DND-41 (cell line): ENCODE measurements around the gene TUBA4A.

Experiments used
- EZH2 ChIP-seq: IDR thresholded peaks from 3 replicates; pipeline ENCODE4 v1.6.1; 2012; ENCODE audit warnings: borderline replicate concordance, low read depth, mild to moderate bottlenecking, moderate library complexity, low read length, inconsistent platforms; ENCODE audit not compliant: severe bottlenecking
- TF ChIP-seq, protein P1 (sequence below): IDR thresholded peaks from 2 replicates; pipeline ENCODE4 v1.5.1; 2012; ENCODE audit warnings: borderline replicate concordance, low read length, moderate library complexity, mild to moderate bottlenecking; ENCODE audit not compliant: poor library complexity, severe bottlenecking; ENCODE audit errors: extremely low read depth

DNA sequence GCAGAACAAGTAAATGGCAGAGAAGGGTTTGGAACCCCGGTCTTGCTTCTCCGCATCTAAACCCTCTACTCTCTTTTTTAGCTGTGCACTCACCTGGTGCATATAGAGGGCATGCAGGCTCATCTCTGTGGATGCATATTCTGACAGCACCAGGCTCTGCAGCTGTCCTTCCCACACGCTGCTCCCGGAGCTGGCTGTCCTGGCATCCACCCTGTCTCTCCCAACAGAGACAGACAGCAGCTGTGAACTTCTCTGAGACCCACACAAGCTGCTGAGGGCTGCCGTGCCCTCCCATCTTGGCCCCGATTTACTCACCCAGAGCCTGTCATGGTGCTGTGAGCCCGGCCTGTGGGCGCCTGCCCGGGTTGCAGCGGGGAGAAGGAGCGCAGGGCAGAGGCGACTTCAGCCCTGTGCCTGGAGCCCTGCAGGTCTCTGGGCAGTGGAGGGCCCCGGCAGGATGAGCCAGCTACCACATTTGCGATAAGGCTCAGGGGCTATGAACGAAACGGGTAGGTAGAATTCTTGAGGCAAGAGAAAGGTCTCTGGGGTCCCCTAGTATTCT, 31.7 kb downstream of the TUBA4A start:
- TF ChIP-seq, protein P1, sequence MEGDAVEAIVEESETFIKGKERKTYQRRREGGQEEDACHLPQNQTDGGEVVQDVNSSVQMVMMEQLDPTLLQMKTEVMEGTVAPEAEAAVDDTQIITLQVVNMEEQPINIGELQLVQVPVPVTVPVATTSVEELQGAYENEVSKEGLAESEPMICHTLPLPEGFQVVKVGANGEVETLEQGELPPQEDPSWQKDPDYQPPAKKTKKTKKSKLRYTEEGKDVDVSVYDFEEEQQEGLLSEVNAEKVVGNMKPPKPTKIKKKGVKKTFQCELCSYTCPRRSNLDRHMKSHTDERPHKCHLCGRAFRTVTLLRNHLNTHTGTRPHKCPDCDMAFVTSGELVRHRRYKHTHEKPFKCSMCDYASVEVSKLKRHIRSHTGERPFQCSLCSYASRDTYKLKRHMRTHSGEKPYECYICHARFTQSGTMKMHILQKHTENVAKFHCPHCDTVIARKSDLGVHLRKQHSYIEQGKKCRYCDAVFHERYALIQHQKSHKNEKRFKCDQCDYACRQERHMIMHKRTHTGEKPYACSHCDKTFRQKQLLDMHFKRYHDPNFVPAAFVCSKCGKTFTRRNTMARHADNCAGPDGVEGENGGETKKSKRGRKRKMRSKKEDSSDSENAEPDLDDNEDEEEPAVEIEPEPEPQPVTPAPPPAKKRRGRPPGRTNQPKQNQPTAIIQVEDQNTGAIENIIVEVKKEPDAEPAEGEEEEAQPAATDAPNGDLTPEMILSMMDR = no peak
- no peak for TF ChIP-seq EZH2
